ENCODE results near the gene ZNF804A. TPM values are rescaled to one million over a fixed set of nuclear protein-coding genes. Genes with fewer than 3 reads are reported as not detected.

The ZNF804A gene
- total and polyA plus RNA-seq, 2 of the 8 experiments (the other 6 are each of a cell fraction or from before 2014, with no cell fraction given): 0.02 TPM; not detected in 1

GRCh38 chr2:184920451-184920965 is 322.2 kb downstream of the ZNF804A start:
- H2BK20ac ChIP-seq (ENCODE audit: low read length): no peak overlapping the region
- ChIA-PET CTCF (ENCODE audit: partially characterized antibody) (no interaction called here), POLR2A (ENCODE audit: partially characterized antibody) (no interaction called here)
- H3K4ac ChIP-seq (replicated peaks; ENCODE audit: insufficient read length, low read depth, low read length): no peak overlapping the region
- no peak overlapping the region for H2AFZ ChIP-seq (ENCODE audit: low read length)
- no peak overlapping the region for H2AK5ac ChIP-seq (ENCODE audit: low read depth, low read length)
- FAIRE-seq: no peak
- H3K79me1 ChIP-seq (ENCODE audit: low read depth, low read length): no peaks in the 10 kb centered on the region
- H2BK15ac ChIP-seq (ENCODE audit: low read length): no peak overlapping the region
- H3K4me3 ChIP-seq (ENCODE audit: extremely low read depth in 1 of 4, insufficient read depth in 2 of 4, low read depth in 3 of 4, low read length in 4 of 4): no peak overlapping the region
- no peak overlapping the region for H3K4me2 ChIP-seq (ENCODE audit: insufficient read depth in 1 of 2, low read depth in 2 of 2, low read length in 2 of 2)
- no peak overlapping the region for H3K27ac ChIP-seq (ENCODE audit: low read depth, low read length)
- no peak overlapping the region for H4K91ac ChIP-seq (replicated peaks; ENCODE audit: insufficient read length, low read length)
- no peak for DNase-seq (ENCODE audit: low read depth in 1 of 2, low spot score in 2 of 2)
- no peak overlapping the region for H2BK5ac ChIP-seq (ENCODE audit: low read depth, low read length)
- H4K5ac ChIP-seq (ENCODE audit: insufficient read length, low read depth, low read length): no peak overlapping the region
- no peaks in the 10 kb centered on the region for H4K20me1 ChIP-seq (replicated peaks in 1 of 2; ENCODE audit: control insufficient read depth in 1 of 2, insufficient read depth in 2 of 2, low read length in 2 of 2)
- H3K23ac ChIP-seq (ENCODE audit: insufficient read length): no peak overlapping the region
- H3K9me3 ChIP-seq (ENCODE audit: insufficient read depth in 2 of 2, low read depth in 1 of 2, low read length in 1 of 2): no peaks in the 10 kb centered on the region
- H2BK12ac ChIP-seq (ENCODE audit: low read depth, low read length): no peak overlapping the region
- 53% methylated on average over 3 of the region's 3 CpGs; no CpG with 5 or more reads in 1 of the 2 experiments for WGBS, 2 experiments (ENCODE audit: extremely low coverage in 1 of 2, insufficient coverage in 1 of 2, insufficient read length in 1 of 2, insufficient replicate concordance in 2 of 2, low coverage in 1 of 2, low lambda C conversion rate in 2 of 2, missing lambda C conversion rate in 1 of 2)
- H2BK120ac ChIP-seq (replicated peaks; ENCODE audit: low read depth, low read length): no peak overlapping the region
- H3K14ac ChIP-seq (ENCODE audit: insufficient read length): no peak overlapping the region
- H3K36me3 ChIP-seq (ENCODE audit: control insufficient read depth in 2 of 4, insufficient read depth in 4 of 4, low read length in 3 of 4): no peaks in the 10 kb centered on the region
- no peaks in the 10 kb centered on the region for H3K79me2 ChIP-seq (ENCODE audit: control insufficient read depth in 1 of 2, insufficient read depth in 2 of 2, low read length in 2 of 2)
- H4K8ac ChIP-seq (ENCODE audit: extremely low read depth, insufficient read depth, low read length): no peak overlapping the region
- no peaks in the 10 kb centered on the region for H3K23me2 ChIP-seq (ENCODE audit: low read depth, low read length)
- H3K18ac ChIP-seq (ENCODE audit: extremely low read depth, low read length): no peak overlapping the region
- no peaks in the 10 kb centered on the region for H3K4me1 ChIP-seq (replicated peaks in 1 of 4; ENCODE audit: control insufficient read depth in 3 of 4, insufficient read depth in 4 of 4, low read length in 3 of 4)
- H3K56ac ChIP-seq (replicated peaks; ENCODE audit: insufficient read length, low read depth, low read length): no peak overlapping the region
- H3K9ac ChIP-seq (replicated peaks in 1 of 4; ENCODE audit: extremely low read depth in 1 of 4, low read depth in 3 of 4, low read length in 3 of 4): no peak overlapping the region
- H3K27me3 ChIP-seq (replicated peaks in 1 of 4; ENCODE audit: control insufficient read depth in 3 of 4, extremely low read depth in 1 of 4, insufficient read depth in 3 of 4, low read length in 3 of 4): no peaks in the 10 kb centered on the region
- TF ChIP-seq BRCA1 (IDR thresholded peaks at IDR 0.05; ENCODE audit: low read depth, low read length) (no peak), PHF8 (conservative IDR thresholded peaks at IDR 0.05; ENCODE audit: low read depth, low read length) (no peak), SUZ12 (IDR thresholded peaks at IDR 0.05; ENCODE audit: low read length) (no peak), HDAC2 (IDR thresholded peaks at IDR 0.05; ENCODE audit: borderline replicate concordance in 1 of 2, low read depth in 2 of 2, low read length in 2 of 2) (no peak), HDAC6 (IDR thresholded peaks at IDR 0.05; ENCODE audit: low read depth, low read length) (no peak), RBBP5 (IDR thresholded peaks at IDR 0.05; ENCODE audit: borderline replicate concordance, low read depth, low read length) (no peak), ZNF274 (IDR thresholded peaks at IDR 0.05; ENCODE audit: borderline replicate concordance, extremely low read depth, low read length) (no peak), TEAD4 (IDR thresholded peaks at IDR 0.05; ENCODE audit: low read depth, low read length) (no peak), POU5F1 (IDR thresholded peaks at IDR 0.05; ENCODE audit: low read depth, low read length) (no peak), ASH2L (IDR thresholded peaks at IDR 0.05; ENCODE audit: low read length) (no peak), POLR2AphosphoS5 (IDR thresholded peaks at IDR 0.05; ENCODE audit: low read depth, low read length) (no peak), KDM1A (IDR thresholded peaks at IDR 0.05; ENCODE audit: borderline replicate concordance, low read length) (no peak), SAP30 (IDR thresholded peaks at IDR 0.05; ENCODE audit: insufficient read depth, insufficient replicate concordance, low read length) (no peak), E2F6 (IDR thresholded peaks at IDR 0.05) (no peak)

Data from H1 (cell line).